ENCODE data around the gene AMZ1.

AMZ1 gene

GRCh38 chr7:2651847-2652735 is 35.9 kb upstream of the AMZ1 start:
- no peak for DNase-seq

GRCh38 chr7:2652736-2653060 is 35.3 kb upstream of the AMZ1 start:
- no peak for DNase-seq

- no peak for DNase-seq
These were observed 33.9 kb upstream of the AMZ1 start for GRCh38 chr7:2654059-2654458.

- DNase-seq: no peak
These were observed 32.0 kb upstream of the AMZ1 start for GRCh38 chr7:2655870-2656614.

- DNase-seq: no peak
These were observed 30.8 kb upstream of the AMZ1 start for GRCh38 chr7:2657208-2657607.

- no peak for DNase-seq
These were observed 29.9 kb upstream of the AMZ1 start for GRCh38 chr7:2657920-2658671.

- no peak for DNase-seq
These were observed 29.1 kb upstream of the AMZ1 start for GRCh38 chr7:2658941-2659340.

- no peak for DNase-seq
These were observed 28.2 kb upstream of the AMZ1 start for GRCh38 chr7:2659556-2660358.

GRCh38 chr7:2660359-2661095 is 27.5 kb upstream of the AMZ1 start:
- no peak for DNase-seq

- no peak for DNase-seq
These were observed 26.9 kb upstream of the AMZ1 start for GRCh38 chr7:2661096-2661449.

GRCh38 chr7:2661602-2662272 is 26.3 kb upstream of the AMZ1 start:
- no peak for DNase-seq

GRCh38 chr7:2662273-2663120 is 25.5 kb upstream of the AMZ1 start:
- DNase-seq: no peak

- no peak for DNase-seq
These were observed 24.7 kb upstream of the AMZ1 start for GRCh38 chr7:2663121-2663886.

GRCh38 chr7:2663960-2664359 is 24.0 kb upstream of the AMZ1 start:
- no peak for DNase-seq

GRCh38 chr7:2665359-2665791 is 22.6 kb upstream of the AMZ1 start:
- DNase-seq: no peak

GRCh38 chr7:2666155-2666554 is 21.8 kb upstream of the AMZ1 start:
- no peak for DNase-seq

GRCh38 chr7:2666588-2667250 is 21.3 kb upstream of the AMZ1 start:
- no peak for DNase-seq

GRCh38 chr7:2667843-2668242 is 20.2 kb upstream of the AMZ1 start:
- DNase-seq: no peak

GRCh38 chr7:2668401-2668800 is 19.6 kb upstream of the AMZ1 start:
- DNase-seq: no peak
